ENCODE measurements around the gene LAX1.

DNA sequence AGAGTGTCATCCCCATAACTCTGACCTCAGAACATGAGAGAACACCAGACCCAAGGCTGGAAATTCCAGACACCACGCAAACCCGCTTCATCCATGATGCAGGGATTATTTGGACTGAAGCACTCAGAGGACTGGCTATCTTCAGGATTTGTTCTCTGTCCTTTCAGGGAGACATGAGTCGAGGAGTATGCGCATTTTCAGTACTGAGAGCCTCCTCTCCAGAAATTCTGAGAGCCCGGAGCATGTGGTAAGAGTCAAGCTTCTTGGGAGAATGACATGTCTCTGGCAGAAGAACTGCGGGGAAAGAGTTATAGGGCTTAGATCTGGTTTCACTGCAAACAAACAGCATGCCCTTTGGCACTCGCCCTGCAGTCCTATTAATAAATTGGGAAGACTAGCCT, 6.9 kb downstream of the LAX1 start:
- TF ChIP-seq POLR2A (IDR thresholded peaks at IDR 0.05) = no peak
- TF ChIP-seq, protein P1, sequence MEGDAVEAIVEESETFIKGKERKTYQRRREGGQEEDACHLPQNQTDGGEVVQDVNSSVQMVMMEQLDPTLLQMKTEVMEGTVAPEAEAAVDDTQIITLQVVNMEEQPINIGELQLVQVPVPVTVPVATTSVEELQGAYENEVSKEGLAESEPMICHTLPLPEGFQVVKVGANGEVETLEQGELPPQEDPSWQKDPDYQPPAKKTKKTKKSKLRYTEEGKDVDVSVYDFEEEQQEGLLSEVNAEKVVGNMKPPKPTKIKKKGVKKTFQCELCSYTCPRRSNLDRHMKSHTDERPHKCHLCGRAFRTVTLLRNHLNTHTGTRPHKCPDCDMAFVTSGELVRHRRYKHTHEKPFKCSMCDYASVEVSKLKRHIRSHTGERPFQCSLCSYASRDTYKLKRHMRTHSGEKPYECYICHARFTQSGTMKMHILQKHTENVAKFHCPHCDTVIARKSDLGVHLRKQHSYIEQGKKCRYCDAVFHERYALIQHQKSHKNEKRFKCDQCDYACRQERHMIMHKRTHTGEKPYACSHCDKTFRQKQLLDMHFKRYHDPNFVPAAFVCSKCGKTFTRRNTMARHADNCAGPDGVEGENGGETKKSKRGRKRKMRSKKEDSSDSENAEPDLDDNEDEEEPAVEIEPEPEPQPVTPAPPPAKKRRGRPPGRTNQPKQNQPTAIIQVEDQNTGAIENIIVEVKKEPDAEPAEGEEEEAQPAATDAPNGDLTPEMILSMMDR (IDR thresholded peaks at IDR 0.05) = no peak
